CD4-positive, alpha-beta T cell treated with Interleukin-15 for 1 hour (primary cell): ENCODE measurements around the gene ALK.

Source experiments
- DNase-seq: peaks from one replicate; pipeline ENCODE4 v3.0.0-alpha.2; 2020

Gene ALK

DNA sequence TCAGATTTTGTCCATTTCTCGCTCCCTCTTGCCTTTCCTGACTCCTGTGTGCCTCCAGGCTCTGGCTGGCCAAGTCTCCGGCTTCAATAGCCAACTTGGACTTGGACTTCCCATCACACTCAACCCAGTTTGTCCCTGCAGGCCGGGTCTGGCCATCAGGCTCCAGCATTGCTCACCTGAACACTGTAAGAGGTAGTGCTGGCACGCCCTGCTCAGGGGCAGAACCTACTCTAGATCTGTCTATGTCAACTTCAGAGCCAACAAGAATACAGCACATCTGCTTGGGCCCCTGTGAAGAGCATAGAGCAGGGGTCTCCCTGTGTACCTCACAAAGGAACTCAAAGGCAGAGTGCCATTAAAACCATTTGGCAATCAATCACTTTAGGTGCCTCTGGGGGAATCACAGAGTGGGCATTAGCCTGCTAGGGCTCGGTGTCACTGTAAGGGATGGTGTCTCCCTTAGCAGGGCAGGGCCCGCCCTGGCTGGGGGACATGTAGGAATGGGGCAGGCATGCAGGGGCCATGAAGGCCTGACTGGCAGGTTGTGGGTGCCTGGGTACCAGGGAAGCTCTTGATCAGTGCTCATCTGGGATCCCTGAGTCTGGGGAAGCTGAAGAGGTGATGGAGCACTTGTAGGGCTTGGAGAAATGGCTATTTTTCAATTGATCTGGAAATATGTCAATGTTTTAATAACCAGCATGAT lies 480.3 kb downstream of the ALK start:
- no peak for DNase-seq

DNA sequence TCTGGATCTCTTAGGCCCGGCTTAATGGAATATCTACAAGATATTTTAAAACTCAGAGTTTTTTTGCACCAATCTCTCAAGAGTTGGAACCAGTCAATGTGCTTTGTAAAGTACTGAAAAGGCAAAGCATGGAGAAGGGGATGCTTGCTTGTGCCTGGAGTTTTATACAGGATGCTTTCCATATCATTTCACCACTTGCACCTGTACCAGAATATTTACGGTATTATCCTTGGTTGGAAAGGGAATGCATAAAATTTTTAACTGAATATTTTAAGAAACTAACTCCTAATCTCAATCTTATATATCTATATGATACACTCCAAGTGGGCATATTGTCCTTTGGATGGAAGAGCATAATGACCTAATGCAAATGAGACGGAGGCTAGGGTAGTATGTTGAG lies 487.5 kb downstream of the ALK start:
- no peak for DNase-seq

DNA sequence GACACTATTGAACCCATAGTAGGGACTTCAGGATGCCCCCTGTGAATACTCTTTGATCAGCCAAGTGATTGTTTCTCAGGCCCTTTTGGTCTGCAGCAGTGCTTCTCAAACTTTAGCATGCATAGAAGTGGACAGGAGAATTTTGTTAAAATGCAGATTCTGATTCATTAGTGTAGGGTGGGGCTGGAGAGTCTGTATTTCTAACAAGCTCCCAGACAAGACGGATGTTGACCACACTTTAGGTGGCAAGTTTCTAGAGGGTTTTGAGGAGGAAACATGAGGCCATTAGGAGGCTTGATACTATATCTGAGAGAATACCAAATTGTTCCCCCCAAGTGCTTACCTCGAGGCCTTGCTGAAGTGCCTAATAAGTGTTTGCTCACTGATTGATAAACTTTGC lies 488.3 kb downstream of the ALK start:
- DNase-seq: no peak

DNA sequence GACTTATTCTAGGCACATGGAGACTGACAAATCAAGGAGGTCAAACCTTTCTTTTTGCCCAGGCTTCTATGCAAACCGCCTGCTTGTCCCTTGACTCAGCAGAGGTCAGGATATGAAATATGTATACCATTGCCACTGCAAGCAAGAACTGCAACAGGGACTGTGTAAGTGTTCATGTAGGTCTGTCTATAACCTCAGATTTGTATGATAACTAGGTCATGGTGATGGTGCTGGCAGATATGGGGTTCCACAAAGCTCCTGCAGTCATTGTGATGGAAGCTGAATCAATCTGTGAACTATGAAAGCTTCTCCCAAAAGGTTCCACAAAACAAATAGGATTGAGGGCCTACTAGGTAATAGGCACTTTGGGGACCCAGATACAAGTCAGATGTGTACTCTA lies 489.9 kb downstream of the ALK start:
- no peak for DNase-seq

DNA sequence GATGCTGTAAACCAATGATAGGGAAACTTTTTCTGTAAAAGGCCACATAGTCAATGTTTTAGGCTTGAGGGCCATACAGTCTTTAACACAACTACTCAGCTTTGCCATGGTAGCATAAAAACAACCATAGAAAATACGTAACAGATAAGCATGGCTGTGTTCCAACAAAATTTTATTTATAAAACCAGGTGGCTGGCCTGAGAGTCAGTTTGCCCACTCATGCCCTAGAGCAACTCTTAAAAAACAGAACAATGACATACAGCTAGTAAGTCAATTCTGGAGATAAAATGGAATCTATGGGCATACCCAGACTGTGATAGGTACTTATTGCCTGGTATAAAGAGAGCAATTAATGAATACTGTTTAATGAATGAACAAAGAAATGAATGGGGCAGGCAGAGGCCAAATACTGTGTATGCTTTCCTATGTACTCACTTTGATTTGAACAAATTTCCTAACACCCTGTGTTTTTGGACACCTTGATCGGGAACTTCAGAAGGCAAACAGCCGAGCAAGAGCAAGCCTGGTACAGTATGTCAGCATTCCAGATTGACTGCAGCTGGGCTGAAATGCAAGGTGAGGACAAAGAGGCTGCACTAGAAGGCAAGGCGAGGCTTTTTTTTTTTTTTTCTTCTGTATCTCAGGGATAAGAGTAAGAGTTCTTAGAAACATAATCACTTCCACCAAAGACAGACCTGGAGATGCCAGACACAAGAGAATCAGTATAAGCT lies 490.8 kb downstream of the ALK start:
- DNase-seq: no peak

DNA sequence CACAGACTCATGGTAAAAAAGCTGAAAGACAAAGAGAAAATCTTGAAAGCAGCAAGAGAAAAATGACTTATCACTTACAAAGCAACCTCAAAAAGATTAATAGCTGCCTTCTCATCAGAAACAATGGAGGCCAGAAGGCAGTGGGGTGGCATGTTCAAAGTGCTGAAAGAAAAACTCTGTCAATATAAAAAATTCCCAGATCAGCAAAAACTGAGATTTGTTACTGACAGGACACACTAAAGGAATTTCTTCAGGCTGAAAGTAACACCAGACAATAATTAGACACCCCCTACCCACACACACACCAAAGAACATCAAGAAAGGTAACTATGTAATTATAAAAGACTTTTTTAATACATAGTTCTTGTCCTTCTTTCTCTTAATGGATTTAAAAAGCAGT lies 495.0 kb downstream of the ALK start:
- no peak for DNase-seq

DNA sequence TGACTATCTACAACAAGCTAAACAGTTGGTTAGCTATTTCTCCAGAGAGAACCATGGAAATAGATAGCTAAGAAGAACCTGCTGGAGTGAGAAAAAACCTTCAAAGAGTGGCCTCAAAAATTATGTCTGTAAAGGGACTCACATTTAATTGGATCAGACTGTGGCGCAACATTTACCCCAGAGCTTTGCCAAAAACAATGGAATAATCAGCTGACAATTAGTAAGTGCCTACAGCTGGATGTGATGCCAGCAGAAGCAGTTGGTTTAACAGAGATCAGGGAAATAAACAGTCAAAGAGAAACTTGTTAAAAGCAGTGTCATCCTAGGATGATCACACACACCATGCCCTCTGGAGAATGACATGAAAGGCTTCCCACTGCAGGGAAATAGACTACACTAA lies 495.5 kb downstream of the ALK start:
- no peak for DNase-seq

DNA sequence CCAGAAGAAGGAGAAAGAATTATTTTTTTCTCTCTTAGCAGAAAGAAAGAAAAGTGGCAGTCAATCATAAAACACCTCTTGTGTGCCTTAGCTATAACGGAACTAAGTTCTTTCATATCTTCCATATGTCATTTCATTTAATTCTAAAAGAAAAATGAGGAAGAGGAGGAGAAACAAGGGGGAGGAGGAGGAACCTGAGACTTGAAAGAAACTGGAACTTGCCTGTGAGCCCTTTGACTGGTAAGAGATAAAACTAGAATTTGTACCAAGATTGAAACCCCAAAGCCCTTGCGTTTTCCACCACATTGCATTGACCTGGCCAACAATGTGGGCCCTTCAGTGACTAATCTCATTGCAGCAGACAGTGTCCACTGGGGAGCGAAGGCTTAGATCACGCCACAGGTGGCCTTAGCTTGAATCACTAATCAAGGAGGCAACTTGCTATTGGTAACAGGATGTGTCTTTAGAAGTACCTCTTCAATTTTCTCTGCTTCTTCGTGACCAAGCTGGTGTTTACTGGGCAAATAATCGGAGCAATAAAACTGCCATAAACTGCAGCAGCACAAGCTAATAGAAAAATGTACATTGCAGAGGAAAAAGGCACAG lies 498.2 kb downstream of the ALK start:
- no peak for DNase-seq

DNA sequence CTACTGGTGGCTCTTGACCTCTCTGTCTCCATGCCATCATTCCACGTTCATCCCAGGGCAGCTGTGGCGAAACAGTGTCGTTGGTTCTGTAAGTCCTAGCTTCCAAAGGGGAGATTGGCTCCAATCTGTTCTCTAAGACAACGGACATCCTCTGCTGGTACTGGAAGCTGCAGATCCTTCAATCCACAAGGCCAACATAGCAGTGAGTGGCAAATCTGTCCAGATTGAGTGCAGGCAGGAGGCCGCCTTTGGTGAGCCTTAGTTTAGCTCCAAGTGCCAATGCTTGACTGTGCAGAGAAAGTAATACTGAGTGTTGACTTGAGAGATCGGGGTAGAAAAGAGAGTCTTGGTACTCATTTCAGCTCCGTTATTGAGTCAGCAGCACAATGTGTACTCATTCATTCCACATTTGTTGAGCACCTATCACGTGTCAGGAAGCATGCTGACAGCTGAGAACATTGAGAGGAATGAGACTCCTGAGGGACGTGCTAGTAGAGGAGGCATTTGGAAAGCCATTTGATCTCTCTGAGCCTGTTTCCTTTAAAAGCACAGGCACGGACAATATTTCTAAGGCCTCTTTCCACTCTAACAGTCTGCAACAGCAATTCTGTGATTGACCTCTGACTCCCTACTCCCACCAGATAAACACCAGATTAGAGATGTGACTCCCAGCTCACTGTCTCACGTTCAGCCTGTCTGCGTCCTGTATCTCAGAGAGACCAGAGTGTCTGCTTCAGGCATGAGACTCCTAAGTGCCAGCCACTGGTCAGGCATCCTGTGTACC lies 500.2 kb downstream of the ALK start:
- DNase-seq: no peak

DNA sequence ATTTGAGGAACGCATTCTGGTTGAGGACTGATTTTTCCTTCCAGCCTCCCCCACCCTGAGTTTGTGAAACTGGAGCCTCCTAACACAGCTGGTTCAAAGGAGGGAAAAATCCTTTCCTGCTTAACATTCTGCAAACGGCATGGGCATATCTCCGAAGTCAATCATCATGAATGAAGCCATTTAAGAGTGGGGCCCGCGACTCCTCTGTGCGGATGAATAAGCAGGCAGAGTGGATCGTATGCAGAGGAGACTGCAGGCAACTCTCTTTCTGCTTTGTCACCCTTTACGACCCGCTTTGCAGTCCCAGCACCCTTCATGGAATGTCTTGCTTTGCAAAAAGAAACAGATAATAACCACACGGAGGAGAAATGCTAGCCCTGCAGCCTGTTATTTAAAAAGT lies 500.9 kb downstream of the ALK start:
- no peak for DNase-seq

DNA sequence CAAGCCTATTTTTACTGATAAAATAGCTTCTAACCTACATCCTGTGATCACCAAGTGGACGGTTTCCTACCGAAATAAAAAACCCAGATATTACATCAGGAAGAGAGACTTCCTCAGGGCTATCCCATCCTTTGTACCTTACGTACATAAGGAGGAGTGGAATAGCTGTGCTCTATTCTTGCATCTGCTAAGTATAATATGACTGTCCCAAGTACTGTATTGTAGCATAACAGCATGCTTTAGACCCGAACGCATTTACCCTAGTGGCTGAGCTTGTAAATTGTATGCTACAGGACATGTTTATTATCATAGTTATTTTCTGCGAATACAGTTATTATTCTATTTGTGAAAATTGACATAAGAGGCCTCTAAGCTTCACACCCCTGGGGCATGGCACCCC lies 503.8 kb downstream of the ALK start:
- DNase-seq: no peak

DNA sequence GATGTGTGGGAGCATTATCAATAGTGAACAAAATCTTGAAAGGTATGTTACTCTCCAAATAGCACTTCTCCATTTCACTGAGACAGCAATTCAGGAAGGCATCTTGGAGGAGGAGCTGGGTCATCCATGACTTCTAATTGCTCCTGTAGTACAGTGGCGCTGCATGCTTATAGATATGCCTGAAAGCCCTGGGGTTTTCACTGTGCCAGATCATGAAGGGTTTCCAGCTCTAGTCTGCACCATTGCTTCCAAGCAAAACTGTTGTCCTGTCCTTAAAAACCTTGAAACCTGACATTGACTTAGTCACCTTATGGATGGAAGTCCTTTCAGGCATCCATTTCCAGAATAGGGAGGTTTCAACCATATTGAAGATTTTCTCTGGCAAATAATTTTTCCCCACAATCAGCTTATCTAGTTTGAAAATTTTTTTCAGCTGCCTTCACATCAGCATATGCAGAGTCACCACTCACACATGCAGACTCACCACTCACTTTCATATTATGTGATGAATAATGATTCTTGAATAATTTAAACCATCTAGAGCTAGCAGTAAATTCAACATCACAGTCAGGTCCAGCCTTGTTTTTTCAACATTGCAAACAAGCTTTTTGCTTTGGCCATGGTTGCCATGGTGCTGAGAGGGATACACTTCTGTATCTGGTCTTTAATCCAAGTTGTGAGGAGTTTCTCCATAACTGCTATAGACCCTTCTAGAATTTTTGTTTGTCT lies 509.0 kb downstream of the ALK start:
- no peak for DNase-seq

DNA sequence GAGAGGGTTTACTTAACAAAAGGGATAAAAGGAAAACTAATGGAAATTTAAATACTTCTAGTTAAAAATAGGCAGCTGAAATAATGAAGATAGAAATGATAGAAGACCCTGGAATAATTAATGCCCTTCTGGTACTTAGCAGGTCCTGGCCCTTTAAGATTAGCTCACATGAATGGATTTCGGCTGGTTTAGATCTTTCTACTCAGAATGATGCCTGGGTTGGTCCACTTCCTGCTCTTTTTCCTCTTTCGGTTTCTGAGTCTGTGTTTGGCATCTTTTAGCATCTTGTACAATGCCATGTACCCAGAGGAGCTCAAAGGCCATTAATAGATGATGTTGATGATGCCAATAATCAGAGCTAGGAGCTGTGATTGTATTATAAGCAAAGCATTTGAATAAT lies 515.7 kb downstream of the ALK start:
- no peak for DNase-seq

DNA sequence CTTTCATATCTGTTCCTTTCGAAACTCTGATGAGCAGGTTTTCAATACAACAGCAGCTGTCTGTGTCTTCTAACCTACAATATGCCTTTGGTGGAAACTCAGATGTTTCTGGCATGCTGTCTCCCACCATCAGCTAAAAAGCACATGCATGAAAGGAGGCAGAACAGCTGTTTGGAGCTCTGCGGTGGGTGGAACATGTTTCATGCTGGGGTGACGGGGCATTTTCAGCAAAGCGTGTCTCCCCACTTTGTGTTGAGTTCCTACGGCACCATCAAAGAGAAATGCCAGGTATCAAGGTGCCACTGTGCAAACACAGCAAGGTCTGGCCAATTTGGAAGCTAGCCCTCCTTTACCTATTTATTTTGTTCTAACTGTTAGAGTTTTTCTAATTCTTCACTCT lies 516.1 kb downstream of the ALK start:
- no peak for DNase-seq

DNA sequence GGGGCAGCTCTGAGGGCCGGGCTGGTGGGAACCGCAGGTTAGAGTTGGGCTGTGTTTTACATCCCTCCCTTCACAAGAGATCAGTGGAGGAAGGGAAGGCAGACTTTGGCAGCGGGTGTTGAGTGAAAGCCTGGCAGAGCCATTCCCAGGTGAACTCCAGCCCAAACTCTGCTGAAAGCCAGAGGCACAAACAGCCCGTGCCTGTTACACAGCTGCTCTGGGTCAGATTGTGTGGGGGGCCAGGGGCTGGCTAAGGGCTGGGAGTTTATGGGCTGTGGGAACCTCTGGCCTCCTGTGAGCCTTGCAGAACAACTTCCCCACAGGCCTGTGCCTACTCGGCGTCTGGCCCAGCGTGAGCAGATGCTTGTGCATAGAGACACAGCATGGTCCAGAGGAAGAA lies 519.4 kb downstream of the ALK start:
- DNase-seq: no peak

DNA sequence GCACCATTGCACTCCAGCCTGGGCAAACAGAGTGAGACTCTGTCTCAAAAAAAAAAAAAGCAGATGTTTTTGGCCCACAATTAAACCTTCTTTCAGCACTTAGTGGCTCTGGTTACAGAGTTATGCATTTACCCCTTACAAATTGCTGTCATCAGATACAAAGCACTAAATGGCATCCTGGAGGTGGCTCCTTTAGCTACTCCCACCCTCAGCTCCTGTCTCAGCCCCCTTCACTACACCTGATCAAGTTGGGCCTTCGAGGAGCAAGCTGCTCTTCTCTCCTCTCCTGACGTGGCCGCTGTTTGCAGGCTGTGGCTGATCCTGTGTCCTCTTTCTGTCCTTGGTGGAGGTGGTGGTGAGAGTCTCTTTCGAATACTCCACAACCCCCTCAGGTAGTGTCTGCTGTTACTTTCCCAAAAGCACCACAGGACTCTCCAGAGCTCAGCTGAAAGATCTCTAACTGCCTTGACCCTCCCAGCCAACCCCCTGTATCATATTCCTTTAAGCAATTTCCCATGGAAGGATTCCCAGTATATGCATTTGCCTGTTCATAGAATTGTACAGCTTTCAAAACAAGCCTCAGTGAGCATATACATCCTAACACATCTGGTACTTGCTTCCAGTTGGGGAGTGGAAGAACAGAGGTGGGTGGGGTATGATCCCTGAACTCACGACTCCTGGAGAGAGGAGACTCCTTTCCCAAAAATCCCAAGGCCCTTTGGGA lies 520.3 kb downstream of the ALK start:
- no peak for DNase-seq

DNA sequence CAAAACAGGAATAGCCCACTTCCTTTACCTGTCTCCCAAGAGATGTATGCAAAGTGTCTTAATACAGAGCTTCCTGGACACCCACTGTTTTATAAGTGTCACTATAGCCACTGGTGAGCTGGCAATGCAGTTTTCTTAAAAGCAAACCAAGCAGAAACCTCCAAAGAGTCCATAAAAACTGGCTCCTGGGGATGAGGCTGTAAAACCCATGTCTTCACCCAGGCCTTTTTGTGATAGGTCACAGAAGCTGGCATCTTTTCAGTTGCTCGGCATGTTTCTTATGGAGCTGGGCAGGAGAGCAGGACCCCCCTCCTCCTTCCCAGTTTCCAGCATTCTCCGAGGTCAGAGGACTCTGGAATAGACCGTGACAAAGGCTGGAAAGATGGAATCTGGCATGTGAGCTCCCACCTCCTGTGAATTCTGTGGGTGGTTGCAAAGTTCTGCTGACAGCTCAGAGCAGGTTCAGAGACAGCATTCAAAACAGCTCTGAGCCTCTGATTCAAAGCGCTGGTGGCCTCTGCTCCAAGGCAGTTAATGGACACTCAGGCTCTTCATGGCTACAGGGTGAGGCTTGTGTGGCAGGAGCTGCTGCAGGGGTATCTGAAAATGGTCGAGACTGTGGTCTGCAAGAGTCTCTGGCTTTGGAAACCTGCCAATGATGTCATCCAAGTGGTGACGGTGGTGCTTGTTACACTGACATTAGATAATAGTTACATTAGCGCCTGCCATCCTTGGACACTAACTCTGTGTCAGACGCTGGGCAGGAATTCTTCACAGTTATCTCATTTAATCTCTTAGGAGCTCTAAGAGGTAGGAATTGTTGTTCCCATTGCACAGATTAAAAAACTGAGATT lies 522.8 kb downstream of the ALK start:
- no peak for DNase-seq

DNA sequence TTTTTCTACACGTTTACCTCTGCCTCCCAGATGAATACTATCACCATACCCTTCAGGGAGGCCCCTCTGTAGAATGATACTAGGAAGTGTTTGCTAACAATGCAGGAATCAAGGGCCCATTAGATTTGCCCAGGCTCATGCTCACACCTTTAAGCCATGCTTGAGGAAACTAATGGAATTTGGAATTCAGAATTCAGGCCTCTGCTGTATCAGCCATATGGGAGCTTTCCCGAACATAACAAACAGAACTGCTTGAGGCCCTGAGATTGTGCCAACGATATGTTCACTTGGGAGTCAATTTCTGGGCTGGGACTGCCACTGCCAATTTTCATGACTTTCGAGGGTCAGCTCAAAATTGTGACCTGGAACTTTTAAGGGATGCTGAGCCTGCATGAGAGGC lies 523.7 kb downstream of the ALK start:
- DNase-seq: no peak

DNA sequence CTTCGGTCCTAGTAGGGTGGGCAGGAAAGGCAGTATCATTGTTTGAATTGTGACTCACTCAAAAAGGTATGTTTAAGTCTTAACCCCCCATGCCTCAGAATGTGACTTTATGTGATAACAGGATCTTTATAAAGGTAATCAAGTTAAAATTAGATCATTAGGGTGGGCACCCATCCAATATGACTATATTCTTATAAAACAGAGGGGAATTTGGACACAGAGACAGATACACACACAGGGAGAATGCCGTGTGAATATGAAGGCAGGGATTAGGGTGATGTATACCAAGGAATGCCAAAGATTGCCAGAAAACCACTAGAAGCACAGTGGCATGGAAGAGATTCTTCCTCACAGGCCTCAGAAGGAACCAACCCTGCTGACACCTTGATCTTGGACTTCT lies 524.3 kb downstream of the ALK start:
- no peak for DNase-seq

DNA sequence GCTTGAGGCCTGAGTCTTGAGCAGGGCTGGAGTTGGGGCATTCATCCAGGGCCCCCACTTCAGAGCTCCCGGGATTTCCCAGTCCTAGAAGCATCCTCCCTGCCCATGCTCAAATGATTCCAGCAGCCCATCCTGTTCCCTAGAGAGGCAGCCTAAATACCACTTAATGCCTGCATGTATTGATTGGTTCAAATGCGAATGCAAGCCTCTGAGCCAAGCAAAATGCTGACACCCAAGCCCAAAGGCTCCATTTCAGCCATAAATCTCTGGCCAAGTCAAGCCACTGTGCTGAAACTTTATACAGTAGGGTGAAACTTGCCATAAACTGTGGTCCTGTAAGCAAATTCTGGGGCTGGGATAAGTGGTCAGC lies 526.4 kb downstream of the ALK start:
- no peak for DNase-seq

DNA sequence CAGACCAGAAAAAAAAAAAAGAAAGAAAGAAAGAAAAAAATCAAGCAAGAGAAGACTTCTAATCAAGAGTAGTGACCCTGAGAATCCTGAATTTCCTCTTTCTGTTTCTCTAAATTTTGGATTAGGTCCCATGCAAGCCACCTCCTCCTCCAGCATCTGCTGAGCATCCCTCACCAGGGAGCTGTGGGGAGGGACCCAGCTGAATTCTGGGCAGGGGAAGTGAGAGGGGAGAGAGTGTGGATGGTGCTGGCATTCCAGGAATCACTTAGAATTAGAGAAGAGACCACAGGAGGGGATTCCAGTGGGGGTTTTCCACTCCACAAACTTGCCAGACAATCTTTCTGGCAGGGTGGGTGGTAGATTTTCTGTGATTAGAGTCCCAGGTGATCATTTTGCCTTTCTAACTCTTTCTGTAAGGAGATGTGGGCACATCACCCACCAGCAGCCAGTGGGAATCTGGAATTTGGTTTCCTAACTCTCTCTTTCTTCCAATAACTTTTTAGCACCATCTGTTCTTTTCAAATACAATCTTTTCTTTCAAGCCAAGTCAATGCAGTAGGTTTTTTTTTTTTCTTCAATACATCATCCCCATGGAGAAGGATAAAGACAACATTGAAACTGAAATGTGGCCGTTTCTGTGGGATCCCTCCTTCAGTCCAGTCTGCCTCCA lies 526.9 kb downstream of the ALK start:
- no peak for DNase-seq
